Lower leg skin (tissue), 4 donors: ENCODE results near the gene LRP1B. TPM values are rescaled to one million over a fixed set of nuclear protein-coding genes. Genes with fewer than 3 reads are reported as not detected.

Source experiments
- DNase-seq, 2 donors: peaks; one replicate each; pipeline ENCODE4 v3.0.0-alpha.2; 2019; ENCODE audit warnings: low spot score in 2 of 2
- H3K4me3 ChIP-seq: fragments of 200-600 bp; sonication (generic); 2 replicates; pipeline ENCODE4 v1.5.1; 2017; ENCODE audit warnings: mild to moderate bottlenecking, low read depth; ENCODE audit not compliant: poor library complexity, severe bottlenecking
- POLR2A ChIP-seq, 2 donors: fragments of 450-650 bp; IDR thresholded peaks; one replicate each; pipeline ENCODE4 v1.6.1; 2016 to 2017; ENCODE audit warnings: antibody characterized with exemption in 2 of 2, mild to moderate bottlenecking in 1 of 2, moderate library complexity in 1 of 2
- WGBS, 2 donors: methylation state at CpG; one replicate each; pipeline ENCODE4 v1.1.5; 2018; 5-methylcytosine and 5-hydroxymethylcytosine counted together
- intact Hi-C: fragments of 100-400 bp; cut with DNase I; formaldehyde crosslinking; loops from one replicate; pipeline ENCODE4 v1.15.0; 2023; ENCODE audit warnings: low total_unique reads
- total RNA-seq, 4 donors: library from RNA; depleted of rRNA; stranded (reverse); fragments of >200 nt; gene quantifications; one replicate each; pipeline ENCODE4 v1.1.0, GENCODE V29; 2016
- TF ChIP-seq, protein P1 (sequence below), 3 donors: fragments of 450-650 bp; IDR thresholded peaks; one replicate each; pipeline ENCODE4 v1.5.1; 2016; ENCODE audit warnings: antibody characterized with exemption in 3 of 3, mild to moderate bottlenecking in 3 of 3, moderate library complexity in 2 of 3

LRP1B gene
- total RNA-seq, 4 donors from 2014 or later: 0.80 to 1.6 (median 1.0) TPM

GRCh38 chr2:141569941-141570340 lies 560.9 kb downstream of the LRP1B start:
- 71 to 84% methylated on average over 4 of the region's 4 CpGs for WGBS, 2 donors
- H3K4me3 ChIP-seq: no peak overlapping the region
- intact Hi-C loops: no loop called here
- TF ChIP-seq POLR2A (IDR thresholded peaks at IDR 0.05): no peak
- TF ChIP-seq, protein P1, sequence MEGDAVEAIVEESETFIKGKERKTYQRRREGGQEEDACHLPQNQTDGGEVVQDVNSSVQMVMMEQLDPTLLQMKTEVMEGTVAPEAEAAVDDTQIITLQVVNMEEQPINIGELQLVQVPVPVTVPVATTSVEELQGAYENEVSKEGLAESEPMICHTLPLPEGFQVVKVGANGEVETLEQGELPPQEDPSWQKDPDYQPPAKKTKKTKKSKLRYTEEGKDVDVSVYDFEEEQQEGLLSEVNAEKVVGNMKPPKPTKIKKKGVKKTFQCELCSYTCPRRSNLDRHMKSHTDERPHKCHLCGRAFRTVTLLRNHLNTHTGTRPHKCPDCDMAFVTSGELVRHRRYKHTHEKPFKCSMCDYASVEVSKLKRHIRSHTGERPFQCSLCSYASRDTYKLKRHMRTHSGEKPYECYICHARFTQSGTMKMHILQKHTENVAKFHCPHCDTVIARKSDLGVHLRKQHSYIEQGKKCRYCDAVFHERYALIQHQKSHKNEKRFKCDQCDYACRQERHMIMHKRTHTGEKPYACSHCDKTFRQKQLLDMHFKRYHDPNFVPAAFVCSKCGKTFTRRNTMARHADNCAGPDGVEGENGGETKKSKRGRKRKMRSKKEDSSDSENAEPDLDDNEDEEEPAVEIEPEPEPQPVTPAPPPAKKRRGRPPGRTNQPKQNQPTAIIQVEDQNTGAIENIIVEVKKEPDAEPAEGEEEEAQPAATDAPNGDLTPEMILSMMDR (IDR thresholded peaks at IDR 0.05): no peak
- DNase-seq: no peak

- 92 to 93% methylated on average over 3 of the region's 3 CpGs for WGBS, 2 donors
- H3K4me3 ChIP-seq: no peak overlapping the region
- intact Hi-C loops: no loop called here
- TF ChIP-seq, protein P1 (IDR thresholded peaks at IDR 0.05): no peak
- no peak for TF ChIP-seq POLR2A (IDR thresholded peaks at IDR 0.05)
- DNase-seq: no peak
These were observed 565.2 kb downstream of the LRP1B start for GRCh38 chr2:141565597-141565996.

DNA sequence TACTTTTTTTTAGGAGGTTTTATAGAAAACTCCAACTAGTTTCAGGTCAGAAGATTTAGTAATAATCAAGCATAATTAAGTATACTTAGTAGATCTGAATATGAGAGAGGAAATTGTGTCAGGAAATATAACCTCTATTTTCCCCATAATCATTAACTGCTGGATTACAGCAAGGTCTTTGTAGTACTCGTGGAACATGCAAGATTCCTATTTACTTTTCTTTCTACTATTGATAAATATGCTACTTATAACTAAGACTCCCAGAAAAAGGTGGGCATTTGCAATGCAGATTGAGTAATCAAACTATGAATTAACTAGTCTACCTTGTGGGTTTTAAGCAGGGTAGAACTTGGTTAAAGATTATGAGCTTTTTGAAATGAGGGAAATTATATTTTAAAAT lies 570.1 kb downstream of the LRP1B start:
- WGBS, 2 donors: 68 to 71% methylated on average over 1 of the region's 1 CpG
- no peak overlapping the region for H3K4me3 ChIP-seq
- intact Hi-C loops: no loop called here
- no peak for DNase-seq
- TF ChIP-seq POLR2A (IDR thresholded peaks at IDR 0.05): no peak
- TF ChIP-seq, protein P1 (IDR thresholded peaks at IDR 0.05): no peak

- no peak overlapping the region for H3K4me3 ChIP-seq
- intact Hi-C loops: no loop called here
- DNase-seq: no peak
- 86 to 87% methylated on average over 4 of the region's 4 CpGs for WGBS, 2 donors
- no peak for TF ChIP-seq POLR2A (IDR thresholded peaks at IDR 0.05)
- TF ChIP-seq, protein P1 (IDR thresholded peaks at IDR 0.05): no peak
These were observed 573.3 kb downstream of the LRP1B start for GRCh38 chr2:141557329-141558095.

DNA sequence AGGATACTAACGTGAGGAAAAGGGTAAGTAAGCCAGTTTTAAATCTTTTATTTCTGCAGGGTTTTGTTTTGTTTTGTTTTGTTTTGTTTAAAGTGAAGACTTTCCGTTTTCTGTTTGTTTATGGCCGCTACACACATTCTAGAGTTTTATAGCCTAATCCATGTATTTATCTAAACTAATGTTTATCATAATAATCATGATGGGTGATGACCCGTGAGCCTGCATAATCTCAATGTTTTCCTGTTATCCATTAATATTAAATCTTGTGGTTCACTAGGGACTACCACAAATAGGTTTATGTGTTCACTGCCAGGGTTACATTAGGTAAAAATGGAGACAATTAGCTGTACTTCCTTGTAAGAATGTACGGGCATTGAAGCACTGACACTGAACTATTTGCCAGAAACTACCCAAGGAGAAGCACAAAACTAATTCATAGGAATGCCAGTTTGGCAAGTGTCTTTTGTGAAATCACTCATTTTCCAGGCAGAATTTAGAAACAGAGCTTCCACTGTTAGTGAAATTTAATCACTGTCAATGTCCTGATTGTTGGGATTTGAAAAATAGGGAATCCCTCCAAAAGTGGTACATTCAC lies 574.8 kb downstream of the LRP1B start:
- 52% methylated on average over 5 of the region's 5 CpGs for WGBS, 2 donors
- no peak overlapping the region for H3K4me3 ChIP-seq
- no peak for TF ChIP-seq POLR2A (IDR thresholded peaks at IDR 0.05)
- TF ChIP-seq, protein P1 (IDR thresholded peaks at IDR 0.05): no peak
- no peak for DNase-seq
- intact Hi-C loops: no loop called here
